Aortic smooth muscle cell (primary cell): ENCODE measurements around the gene SLC10A4. TPM values are rescaled to one million over a fixed set of nuclear protein-coding genes. Genes with fewer than 3 reads are reported as not detected.

Experiments used
- total RNA-seq: library from RNA; depleted of rRNA; stranded (reverse); fragments of >200 nt; gene quantifications from 2 replicates; pipeline ENCODE4 v1.2.3, GENCODE V29; 2014

Gene SLC10A4, protein sequence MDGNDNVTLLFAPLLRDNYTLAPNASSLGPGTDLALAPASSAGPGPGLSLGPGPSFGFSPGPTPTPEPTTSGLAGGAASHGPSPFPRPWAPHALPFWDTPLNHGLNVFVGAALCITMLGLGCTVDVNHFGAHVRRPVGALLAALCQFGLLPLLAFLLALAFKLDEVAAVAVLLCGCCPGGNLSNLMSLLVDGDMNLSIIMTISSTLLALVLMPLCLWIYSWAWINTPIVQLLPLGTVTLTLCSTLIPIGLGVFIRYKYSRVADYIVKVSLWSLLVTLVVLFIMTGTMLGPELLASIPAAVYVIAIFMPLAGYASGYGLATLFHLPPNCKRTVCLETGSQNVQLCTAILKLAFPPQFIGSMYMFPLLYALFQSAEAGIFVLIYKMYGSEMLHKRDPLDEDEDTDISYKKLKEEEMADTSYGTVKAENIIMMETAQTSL
- under 0.01 and 0.06 TPM in 2 replicates for total RNA-seq

DNA sequence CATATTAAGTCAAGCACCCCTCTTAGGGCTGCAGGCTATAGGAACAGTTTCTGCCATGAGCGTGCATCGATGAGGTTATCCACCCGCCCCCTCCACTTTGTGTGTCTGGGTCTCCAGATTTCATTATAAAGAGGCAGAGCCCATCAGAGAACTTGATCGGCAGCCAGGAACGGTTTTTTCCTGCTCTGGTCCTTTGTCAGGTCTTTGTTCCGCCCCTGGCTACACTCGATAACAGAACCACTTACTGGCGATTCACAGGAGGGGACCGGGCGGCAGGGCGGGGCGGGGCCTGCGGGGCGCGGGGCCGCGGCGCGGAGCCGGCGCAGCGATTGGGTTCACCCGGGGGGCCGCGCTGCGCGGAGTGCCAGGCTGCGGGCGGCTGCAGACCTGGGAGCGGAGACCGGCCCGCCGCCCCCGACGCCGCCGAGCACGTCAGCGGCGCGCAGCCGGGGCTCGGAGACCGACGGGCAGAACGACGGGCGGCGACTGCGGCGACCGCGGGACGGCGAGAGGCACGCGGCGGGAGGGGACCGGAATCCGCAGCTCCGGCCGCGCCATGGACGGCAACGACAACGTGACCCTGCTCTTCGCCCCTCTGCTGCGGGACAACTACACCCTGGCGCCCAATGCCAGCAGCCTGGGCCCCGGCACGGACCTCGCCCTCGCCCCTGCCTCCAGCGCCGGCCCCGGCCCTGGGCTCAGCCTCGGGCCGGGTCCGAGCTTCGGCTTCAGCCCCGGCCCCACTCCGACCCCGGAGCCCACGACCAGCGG, at the start of gene SLC10A4:
SLC10A4 (plus strand) TSS at position 338 of the 771 bp plus-strand sequence; CDS start at position 557, 219 bp downstream.

DNA sequence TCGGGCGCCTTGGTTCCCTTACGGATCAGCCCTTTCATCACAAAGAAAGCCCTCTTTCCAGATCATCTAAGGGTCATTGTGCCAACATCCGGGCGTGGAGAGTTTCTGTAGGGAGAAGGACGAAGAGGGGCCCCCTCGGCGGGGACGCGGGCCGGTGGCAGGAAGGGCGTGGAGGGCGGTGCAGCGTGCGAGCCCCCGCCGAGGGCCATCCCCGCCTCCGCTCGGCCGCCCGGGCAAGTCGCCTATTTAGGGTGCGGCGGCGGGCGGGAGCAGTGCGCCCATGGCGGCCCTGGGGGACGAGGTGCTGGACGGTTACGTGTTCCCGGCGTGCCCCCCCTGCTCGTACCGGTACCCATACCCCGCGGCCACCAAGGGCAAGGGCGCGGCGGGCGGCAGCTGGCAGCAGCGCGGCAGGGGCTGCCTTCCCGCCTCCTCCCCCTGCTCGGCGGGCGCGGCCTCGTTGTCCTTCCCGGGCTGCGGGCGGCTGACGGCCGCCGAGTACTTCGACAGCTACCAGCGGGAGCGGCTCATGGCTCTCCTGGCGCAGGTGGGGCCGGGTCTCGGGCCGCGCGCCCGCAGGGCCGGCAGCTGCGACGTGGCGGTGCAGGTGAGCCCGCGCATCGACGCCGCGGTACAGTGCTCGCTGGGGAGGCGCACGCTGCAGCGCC, 7.0 kb downstream of the SLC10A4 start, which contains the start of gene ZAR1:
ZAR1 (plus strand) TSS at position 241 of the 668 bp plus-strand sequence; CDS start at position 281, 40 bp downstream.

Other genes starting within 250 kb of the SLC10A4 start
- gene TEC, start 213.5 kb upstream of the SLC10A4 start, total RNA-seq: 0.37 and 0.92 TPM in 2 replicates
- gene SLAIN2, start 141.8 kb upstream of the SLC10A4 start, total RNA-seq: 21.5 and 27.1 TPM in 2 replicates
- 0.06 TPM in 1 of 2 replicates, not detected in the other for gene ZAR1, start 6.9 kb downstream of the SLC10A4 start, total RNA-seq